ENCODE results near the gene ZNF536. TPM values are rescaled to one million over a fixed set of nuclear protein-coding genes. Genes with fewer than 3 reads are reported as not detected.

The ZNF536 gene
- total RNA-seq, 1 experiment from 2014 or later = 2.7 TPM

GRCh38 chr19:30358821-30359580 is 13.2 kb upstream of the ZNF536 start:
- no peak for DNase-seq (ENCODE audit: low read depth, low spot score)
- in situ Hi-C loops (cut with HindIII; ENCODE audit: low pct_unique_long_range_greater_than_20kb, low sequenced_read_pairs) = no loop called here

GRCh38 chr19:30359936-30360335 is 12.2 kb upstream of the ZNF536 start:
- in situ Hi-C loops (cut with HindIII; ENCODE audit: low pct_unique_long_range_greater_than_20kb, low sequenced_read_pairs) = no loop called here
- DNase-seq (ENCODE audit: low read depth, low spot score) = no peak

- in situ Hi-C loops (cut with HindIII; ENCODE audit: low pct_unique_long_range_greater_than_20kb, low sequenced_read_pairs) = no loop called here
- peak; percentile 24 for DNase-seq (ENCODE audit: low read depth, low spot score)
These were observed 11.6 kb upstream of the ZNF536 start for GRCh38 chr19:30360376-30361106.

GRCh38 chr19:30361107-30361447 is 11.1 kb upstream of the ZNF536 start:
- no peak for DNase-seq (ENCODE audit: low read depth, low spot score)
- in situ Hi-C loops (cut with HindIII; ENCODE audit: low pct_unique_long_range_greater_than_20kb, low sequenced_read_pairs) = no loop called here

- in situ Hi-C loops (cut with HindIII; ENCODE audit: low pct_unique_long_range_greater_than_20kb, low sequenced_read_pairs) = no loop called here
- DNase-seq (ENCODE audit: low read depth, low spot score) = no peak
These were observed 10.5 kb upstream of the ZNF536 start for GRCh38 chr19:30361721-30362120.

GRCh38 chr19:30362156-30362754 is 9.9 kb upstream of the ZNF536 start:
- in situ Hi-C loops (cut with HindIII; ENCODE audit: low pct_unique_long_range_greater_than_20kb, low sequenced_read_pairs) = no loop called here
- DNase-seq (ENCODE audit: low read depth, low spot score) = no peak

GRCh38 chr19:30363073-30363472 is 9.1 kb upstream of the ZNF536 start:
- no peak for DNase-seq (ENCODE audit: low read depth, low spot score)
- in situ Hi-C loops (cut with HindIII; ENCODE audit: low pct_unique_long_range_greater_than_20kb, low sequenced_read_pairs) = no loop called here

GRCh38 chr19:30364866-30365800 is 7.1 kb upstream of the ZNF536 start:
- in situ Hi-C loops (cut with HindIII; ENCODE audit: low pct_unique_long_range_greater_than_20kb, low sequenced_read_pairs) = no loop called here
- DNase-seq (ENCODE audit: low read depth, low spot score) = no peak

- in situ Hi-C loops (cut with HindIII; ENCODE audit: low pct_unique_long_range_greater_than_20kb, low sequenced_read_pairs) = no loop called here
- no peak for DNase-seq (ENCODE audit: low read depth, low spot score)
These were observed 5.9 kb upstream of the ZNF536 start for GRCh38 chr19:30366282-30366681.

- no peak for DNase-seq (ENCODE audit: low read depth, low spot score)
- in situ Hi-C loops (cut with HindIII; ENCODE audit: low pct_unique_long_range_greater_than_20kb, low sequenced_read_pairs) = no loop called here
These were observed 5.2 kb upstream of the ZNF536 start for GRCh38 chr19:30367006-30367405.

- no peak for DNase-seq (ENCODE audit: low read depth, low spot score)
- in situ Hi-C loops (cut with HindIII; ENCODE audit: low pct_unique_long_range_greater_than_20kb, low sequenced_read_pairs) = no loop called here
These were observed 4.8 kb upstream of the ZNF536 start for GRCh38 chr19:30367421-30367820.

GRCh38 chr19:30369833-30370232 is 2.4 kb upstream of the ZNF536 start:
- DNase-seq (ENCODE audit: low read depth, low spot score) = no peak
- in situ Hi-C loops (cut with HindIII; ENCODE audit: low pct_unique_long_range_greater_than_20kb, low sequenced_read_pairs) = no loop called here

GRCh38 chr19:30371161-30371836 is 885 bp upstream of the ZNF536 start:
- DNase-seq (ENCODE audit: low read depth, low spot score) = no peak
- in situ Hi-C loops (cut with HindIII; ENCODE audit: low pct_unique_long_range_greater_than_20kb, low sequenced_read_pairs) = no loop called here

GRCh38 chr19:30373593-30373992 is 1.4 kb downstream of the ZNF536 start:
- in situ Hi-C loops (cut with HindIII; ENCODE audit: low pct_unique_long_range_greater_than_20kb, low sequenced_read_pairs) = no loop called here
- DNase-seq (ENCODE audit: low read depth, low spot score) = no peak

GRCh38 chr19:30374539-30374864 is 2.3 kb downstream of the ZNF536 start:
- in situ Hi-C loops (cut with HindIII; ENCODE audit: low pct_unique_long_range_greater_than_20kb, low sequenced_read_pairs) = no loop called here
- DNase-seq (ENCODE audit: low read depth, low spot score) = no peak

- DNase-seq (ENCODE audit: low read depth, low spot score) = no peak
These were observed 2.8 kb downstream of the ZNF536 start for GRCh38 chr19:30374865-30375552.

GRCh38 chr19:30375553-30376031 is 3.4 kb downstream of the ZNF536 start:
- in situ Hi-C loops (cut with HindIII; ENCODE audit: low pct_unique_long_range_greater_than_20kb, low sequenced_read_pairs) = no loop called here

More at GRCh38 chr19:30374865-30375552, 2.8 kb downstream of the ZNF536 start:
- in situ Hi-C loops (cut with HindIII; ENCODE audit: low pct_unique_long_range_greater_than_20kb, low sequenced_read_pairs) = no loop called here

More at GRCh38 chr19:30375553-30376031, 3.4 kb downstream of the ZNF536 start:
- DNase-seq (ENCODE audit: low read depth, low spot score) = no peak

Measured in SK-MEL-5 (cell line).